Loucy (cell line): Measurements from ENCODE around the gene CNP.

Experiments used
- EZH2phosphoT487 ChIP-seq: fragments of 200-600 bp; IDR thresholded peaks from 2 replicates; pipeline ENCODE4 v1.6.1; 2018; ENCODE audit warnings: antibody characterized with exemption, mild to moderate bottlenecking, moderate library complexity, borderline replicate concordance
- TF ChIP-seq, protein P1 (sequence below): fragments of 200-600 bp; sonication (generic); conservative IDR thresholded peaks from 2 replicates; pipeline ENCODE4 v1.5.1; 2014; ENCODE audit warnings: mild to moderate bottlenecking, antibody characterized with exemption, low read length

DNA sequence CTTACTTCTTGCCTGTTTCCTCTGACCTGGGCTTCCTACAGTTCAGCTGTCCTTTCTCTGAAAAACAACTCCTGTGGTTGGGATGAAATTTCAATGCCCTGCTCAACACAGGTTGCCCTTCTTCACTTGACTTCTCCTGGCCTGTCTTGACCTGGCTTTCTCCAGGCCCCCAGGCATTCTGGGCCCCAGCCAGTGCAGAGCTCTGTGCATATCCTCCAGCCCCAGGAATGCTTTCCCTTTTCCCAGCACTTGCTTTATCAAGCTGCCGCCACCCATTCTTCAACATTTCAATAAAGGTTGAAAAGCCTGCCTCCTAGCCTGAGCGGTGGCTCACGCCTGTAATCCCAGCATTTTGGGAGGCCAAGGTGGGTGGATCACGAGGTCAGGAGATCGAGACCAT lies 25.4 kb upstream of the CNP start:
- TF ChIP-seq, protein P1, sequence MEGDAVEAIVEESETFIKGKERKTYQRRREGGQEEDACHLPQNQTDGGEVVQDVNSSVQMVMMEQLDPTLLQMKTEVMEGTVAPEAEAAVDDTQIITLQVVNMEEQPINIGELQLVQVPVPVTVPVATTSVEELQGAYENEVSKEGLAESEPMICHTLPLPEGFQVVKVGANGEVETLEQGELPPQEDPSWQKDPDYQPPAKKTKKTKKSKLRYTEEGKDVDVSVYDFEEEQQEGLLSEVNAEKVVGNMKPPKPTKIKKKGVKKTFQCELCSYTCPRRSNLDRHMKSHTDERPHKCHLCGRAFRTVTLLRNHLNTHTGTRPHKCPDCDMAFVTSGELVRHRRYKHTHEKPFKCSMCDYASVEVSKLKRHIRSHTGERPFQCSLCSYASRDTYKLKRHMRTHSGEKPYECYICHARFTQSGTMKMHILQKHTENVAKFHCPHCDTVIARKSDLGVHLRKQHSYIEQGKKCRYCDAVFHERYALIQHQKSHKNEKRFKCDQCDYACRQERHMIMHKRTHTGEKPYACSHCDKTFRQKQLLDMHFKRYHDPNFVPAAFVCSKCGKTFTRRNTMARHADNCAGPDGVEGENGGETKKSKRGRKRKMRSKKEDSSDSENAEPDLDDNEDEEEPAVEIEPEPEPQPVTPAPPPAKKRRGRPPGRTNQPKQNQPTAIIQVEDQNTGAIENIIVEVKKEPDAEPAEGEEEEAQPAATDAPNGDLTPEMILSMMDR: no peak
- TF ChIP-seq EZH2phosphoT487: no peak
